HepG2 (cell line): ENCODE measurements around the gene TTLL10. TPM values are rescaled to one million over a fixed set of nuclear protein-coding genes. Genes with fewer than 3 reads are reported as not detected.

ENCODE experiments used
- MED8 ChIP-seq: sonication (generic); formaldehyde crosslinking; IDR thresholded peaks from 2 replicates; pipeline ENCODE4 v1.8.1; 2023; ENCODE audit warnings: mild to moderate bottlenecking, missing genetic modification reagents; ENCODE audit not compliant: insufficient replicate concordance
- MZF1 ChIP-seq: sonication (generic); formaldehyde crosslinking; IDR thresholded peaks from 2 replicates; pipeline ENCODE4 v1.8.1; 2023; ENCODE audit warnings: mild to moderate bottlenecking, missing genetic modification reagents, borderline replicate concordance
- POLR2AphosphoS5 ChIP-seq: IDR thresholded peaks from 2 replicates; pipeline ENCODE4 v1.6.1; 2012; ENCODE audit warnings: low read depth, low read length
- SATB2 ChIP-seq: sonication (generic); formaldehyde crosslinking; IDR thresholded peaks from 2 replicates; pipeline ENCODE4 v1.5.0; 2020; ENCODE audit warnings: missing genetic modification reagents
- SCMH1 ChIP-seq: sonication (generic); formaldehyde crosslinking; IDR thresholded peaks from 2 replicates; pipeline ENCODE4 v1.9.0; 2021; ENCODE audit warnings: missing genetic modification reagents, mild to moderate bottlenecking, borderline replicate concordance
- TBP ChIP-seq: sonication (generic); formaldehyde crosslinking; IDR thresholded peaks from 2 replicates; pipeline ENCODE4 v1.5.0; 2020; ENCODE audit warnings: missing genetic modification reagents
- TBX2 ChIP-seq: sonication (generic); formaldehyde crosslinking; IDR thresholded peaks from 2 replicates; pipeline ENCODE4 v1.5.0; 2020; ENCODE audit warnings: missing genetic modification reagents, mild to moderate bottlenecking, borderline replicate concordance
- ZNF143 ChIP-seq: sonication (generic); formaldehyde crosslinking; IDR thresholded peaks from 2 replicates; pipeline ENCODE4 v1.4.0; 2020; ENCODE audit warnings: missing genetic modification reagents
- ZNF260 ChIP-seq: sonication (generic); formaldehyde crosslinking; IDR thresholded peaks from 2 replicates; pipeline ENCODE4 v1.4.0; 2020; ENCODE audit warnings: missing genetic modification reagents, low read depth, mild to moderate bottlenecking, borderline replicate concordance
- ZNF331 ChIP-seq: sonication (generic); formaldehyde crosslinking; IDR thresholded peaks from 2 replicates; pipeline ENCODE4 v1.4.0; 2020; ENCODE audit warnings: missing genetic modification reagents
- ZNF430 ChIP-seq: sonication (generic); formaldehyde crosslinking; IDR thresholded peaks from 2 replicates; pipeline ENCODE4 v1.9.0; 2021; ENCODE audit warnings: mild to moderate bottlenecking, missing genetic modification reagents
- ZNF773 ChIP-seq: sonication (generic); formaldehyde crosslinking; IDR thresholded peaks from 2 replicates; pipeline ENCODE4 v1.4.0; 2020; ENCODE audit warnings: missing genetic modification reagents, borderline replicate concordance
- polyA plus RNA-seq, 8 experiments: library from polyadenylated mRNA; depleted of rRNA in 3 of 8; stranded (reverse) in 7 of 8; unstranded in 1 of 8; fragments of >200 nt; fragmentation: Illumina TruSeq in 4 of 8; extraction: Trizol in 4 of 8; gene quantifications; 2 replicates each; pipeline versions ENCODE4 v1.2.1 to v1.2.3, GENCODE V29; 2011 to 2016; ENCODE audit warnings: low read depth in 4 of 8, missing spikeins in 1 of 8, mixed read lengths in 1 of 8; ENCODE audit not compliant: insufficient read depth in 1 of 8
- total RNA-seq, 5 experiments: library from RNA; depleted of rRNA; stranded (reverse); fragments of >200 nt; fragmentation: Illumina TruSeq; extraction: Trizol; gene quantifications; 2 replicates each; pipeline ENCODE4 v1.2.3, GENCODE V29; 2016; ENCODE audit warnings: low read depth in 1 of 5
- TF ChIP-seq, protein P1 (sequence below): sonication (generic); formaldehyde crosslinking; IDR thresholded peaks from 2 replicates; pipeline ENCODE4; 2020; ENCODE audit warnings: missing genetic modification reagents, mild to moderate bottlenecking, borderline replicate concordance
- TF ChIP-seq, protein P2 (sequence below): sonication (generic); formaldehyde crosslinking; IDR thresholded peaks from 2 replicates; pipeline ENCODE4 v1.5.0; 2020; ENCODE audit warnings: missing genetic modification reagents
- TF ChIP-seq, protein P3 (sequence below): sonication (generic); formaldehyde crosslinking; IDR thresholded peaks from 2 replicates; pipeline ENCODE4 v1.4.0; 2020; ENCODE audit warnings: mild to moderate bottlenecking, missing genetic modification reagents
- TF ChIP-seq, protein P4 (sequence below): sonication (generic); formaldehyde crosslinking; IDR thresholded peaks from 2 replicates; pipeline ENCODE4 v1.5.0; 2020; ENCODE audit warnings: mild to moderate bottlenecking, missing genetic modification reagents

Gene TTLL10
- total and polyA plus RNA-seq, 2 of the 13 experiments (the other 11 are each of a cell fraction or from before 2014, with no cell fraction given), result not detected

DNA sequence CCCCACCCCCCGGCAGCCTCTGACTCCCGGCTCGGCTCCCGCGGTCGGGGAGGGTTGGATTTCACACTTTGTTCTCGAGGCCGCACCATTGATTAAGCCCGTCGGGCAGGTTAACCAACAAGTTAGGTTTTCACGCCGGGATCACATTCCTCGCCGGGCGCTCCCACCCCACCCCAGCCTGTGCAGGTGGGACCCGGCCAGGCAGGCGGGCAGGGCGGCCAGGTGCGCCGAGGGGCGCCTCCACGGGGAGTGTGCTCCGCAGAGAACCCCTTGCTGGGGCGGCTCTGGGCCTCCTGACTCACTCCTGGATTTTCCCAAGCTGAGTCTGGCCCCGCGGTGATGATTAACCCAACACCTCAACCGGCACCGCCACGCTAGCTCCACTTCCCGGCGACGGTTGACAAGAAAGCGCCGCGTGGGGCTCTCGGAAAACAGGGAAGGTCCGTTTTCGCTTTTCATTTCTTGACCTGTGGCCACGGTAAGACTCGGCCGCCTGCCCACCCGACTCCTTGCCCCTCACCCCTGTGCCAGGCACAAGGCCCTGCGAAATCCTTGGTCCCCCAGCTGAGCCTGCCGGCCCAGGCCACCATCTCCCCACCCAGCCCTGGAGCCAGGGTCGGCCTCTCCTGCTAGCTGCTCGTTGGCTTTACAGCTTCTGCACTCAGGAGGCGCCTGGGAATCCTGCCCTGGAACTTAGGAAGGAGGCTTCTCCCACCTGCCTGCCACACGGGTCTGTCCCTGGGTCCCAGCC is 8.8 kb upstream of the TTLL10 start (continued):
- TF ChIP-seq ZNF260 (CRISPR knock-in tag) (no peak), ZNF430 (CRISPR knock-in tag) (peak; percentile 68; the same call in 1 of the 2 replicates), ZNF331 (CRISPR knock-in tag) (peak; percentile 37; the same call in 1 of the 2 replicates), MED8 (peak; percentile 4), MZF1 (CRISPR knock-in tag) (no peak), SCMH1 (CRISPR knock-in tag) (no peak), TBX2 (CRISPR knock-in tag) (peak; percentile 47; the same call in 1 of the 2 replicates), SATB2 (CRISPR knock-in tag) (no peak), TBP (no peak), ZNF773 (CRISPR knock-in tag) (no peak), POLR2AphosphoS5 (no peak), ZNF143 (CRISPR knock-in tag) (no peak)
- TF ChIP-seq, protein P1, sequence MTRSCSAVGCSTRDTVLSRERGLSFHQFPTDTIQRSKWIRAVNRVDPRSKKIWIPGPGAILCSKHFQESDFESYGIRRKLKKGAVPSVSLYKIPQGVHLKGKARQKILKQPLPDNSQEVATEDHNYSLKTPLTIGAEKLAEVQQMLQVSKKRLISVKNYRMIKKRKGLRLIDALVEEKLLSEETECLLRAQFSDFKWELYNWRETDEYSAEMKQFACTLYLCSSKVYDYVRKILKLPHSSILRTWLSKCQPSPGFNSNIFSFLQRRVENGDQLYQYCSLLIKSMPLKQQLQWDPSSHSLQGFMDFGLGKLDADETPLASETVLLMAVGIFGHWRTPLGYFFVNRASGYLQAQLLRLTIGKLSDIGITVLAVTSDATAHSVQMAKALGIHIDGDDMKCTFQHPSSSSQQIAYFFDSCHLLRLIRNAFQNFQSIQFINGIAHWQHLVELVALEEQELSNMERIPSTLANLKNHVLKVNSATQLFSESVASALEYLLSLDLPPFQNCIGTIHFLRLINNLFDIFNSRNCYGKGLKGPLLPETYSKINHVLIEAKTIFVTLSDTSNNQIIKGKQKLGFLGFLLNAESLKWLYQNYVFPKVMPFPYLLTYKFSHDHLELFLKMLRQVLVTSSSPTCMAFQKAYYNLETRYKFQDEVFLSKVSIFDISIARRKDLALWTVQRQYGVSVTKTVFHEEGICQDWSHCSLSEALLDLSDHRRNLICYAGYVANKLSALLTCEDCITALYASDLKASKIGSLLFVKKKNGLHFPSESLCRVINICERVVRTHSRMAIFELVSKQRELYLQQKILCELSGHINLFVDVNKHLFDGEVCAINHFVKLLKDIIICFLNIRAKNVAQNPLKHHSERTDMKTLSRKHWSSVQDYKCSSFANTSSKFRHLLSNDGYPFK (CRISPR knock-in tag), result no peak
- TF ChIP-seq, protein P2, sequence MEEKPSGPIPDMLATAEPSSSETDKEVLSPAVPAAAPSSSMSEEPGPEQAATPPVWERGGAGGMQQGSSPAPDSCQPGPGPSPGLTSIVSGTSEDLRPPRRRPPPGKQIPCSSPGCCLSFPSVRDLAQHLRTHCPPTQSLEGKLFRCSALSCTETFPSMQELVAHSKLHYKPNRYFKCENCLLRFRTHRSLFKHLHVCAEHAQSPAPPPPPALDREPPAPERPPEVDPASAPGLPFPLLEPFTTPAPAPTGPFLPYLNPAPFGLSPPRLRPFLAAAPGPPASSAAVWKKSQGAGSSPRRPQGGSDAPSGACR, result no peak
- TF ChIP-seq, protein P3, sequence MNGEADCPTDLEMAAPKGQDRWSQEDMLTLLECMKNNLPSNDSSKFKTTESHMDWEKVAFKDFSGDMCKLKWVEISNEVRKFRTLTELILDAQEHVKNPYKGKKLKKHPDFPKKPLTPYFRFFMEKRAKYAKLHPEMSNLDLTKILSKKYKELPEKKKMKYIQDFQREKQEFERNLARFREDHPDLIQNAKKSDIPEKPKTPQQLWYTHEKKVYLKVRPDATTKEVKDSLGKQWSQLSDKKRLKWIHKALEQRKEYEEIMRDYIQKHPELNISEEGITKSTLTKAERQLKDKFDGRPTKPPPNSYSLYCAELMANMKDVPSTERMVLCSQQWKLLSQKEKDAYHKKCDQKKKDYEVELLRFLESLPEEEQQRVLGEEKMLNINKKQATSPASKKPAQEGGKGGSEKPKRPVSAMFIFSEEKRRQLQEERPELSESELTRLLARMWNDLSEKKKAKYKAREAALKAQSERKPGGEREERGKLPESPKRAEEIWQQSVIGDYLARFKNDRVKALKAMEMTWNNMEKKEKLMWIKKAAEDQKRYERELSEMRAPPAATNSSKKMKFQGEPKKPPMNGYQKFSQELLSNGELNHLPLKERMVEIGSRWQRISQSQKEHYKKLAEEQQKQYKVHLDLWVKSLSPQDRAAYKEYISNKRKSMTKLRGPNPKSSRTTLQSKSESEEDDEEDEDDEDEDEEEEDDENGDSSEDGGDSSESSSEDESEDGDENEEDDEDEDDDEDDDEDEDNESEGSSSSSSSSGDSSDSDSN (CRISPR knock-in tag), result peak; percentile 59
- TF ChIP-seq, protein P4, sequence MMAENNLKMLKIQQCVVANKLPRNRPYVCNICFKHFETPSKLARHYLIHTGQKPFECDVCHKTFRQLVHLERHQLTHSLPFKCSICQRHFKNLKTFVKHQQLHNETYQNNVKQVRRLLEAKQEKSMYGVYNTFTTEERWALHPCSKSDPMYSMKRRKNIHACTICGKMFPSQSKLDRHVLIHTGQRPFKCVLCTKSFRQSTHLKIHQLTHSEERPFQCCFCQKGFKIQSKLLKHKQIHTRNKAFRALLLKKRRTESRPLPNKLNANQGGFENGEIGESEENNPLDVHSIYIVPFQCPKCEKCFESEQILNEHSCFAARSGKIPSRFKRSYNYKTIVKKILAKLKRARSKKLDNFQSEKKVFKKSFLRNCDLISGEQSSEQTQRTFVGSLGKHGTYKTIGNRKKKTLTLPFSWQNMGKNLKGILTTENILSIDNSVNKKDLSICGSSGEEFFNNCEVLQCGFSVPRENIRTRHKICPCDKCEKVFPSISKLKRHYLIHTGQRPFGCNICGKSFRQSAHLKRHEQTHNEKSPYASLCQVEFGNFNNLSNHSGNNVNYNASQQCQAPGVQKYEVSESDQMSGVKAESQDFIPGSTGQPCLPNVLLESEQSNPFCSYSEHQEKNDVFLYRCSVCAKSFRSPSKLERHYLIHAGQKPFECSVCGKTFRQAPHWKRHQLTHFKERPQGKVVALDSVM (CRISPR knock-in tag), result 0 out of 2 replicates have a peak, but pooled peaks have one; percentile 25
